ENCODE data around the gene ACOX2.

ACOX2 gene

GRCh38 chr3:58560771-58561311 is 23.9 kb upstream of the ACOX2 start:
- no peak overlapping the region for H3K4me3 ChIP-seq (ENCODE audit: low read length)
- peak; percentile 68 for TF ChIP-seq CTCF (conservative IDR thresholded peaks at IDR 0.05; ENCODE audit: low read depth, low read length)
- peak; percentile 96 for DNase-seq (ENCODE audit: low read depth)

- DNase-seq (ENCODE audit: low read depth): no peak
- H3K4me3 ChIP-seq (ENCODE audit: low read length): no peak overlapping the region
- TF ChIP-seq CTCF (conservative IDR thresholded peaks at IDR 0.05; ENCODE audit: low read depth, low read length): no peak
These were observed 22.6 kb upstream of the ACOX2 start for GRCh38 chr3:58559586-58559985.

GRCh38 chr3:58557491-58557890 is 20.5 kb upstream of the ACOX2 start:
- no peak for DNase-seq (ENCODE audit: low read depth)
- no peak overlapping the region for H3K4me3 ChIP-seq (ENCODE audit: low read length)
- no peak for TF ChIP-seq CTCF (conservative IDR thresholded peaks at IDR 0.05; ENCODE audit: low read depth, low read length)

GRCh38 chr3:58556761-58557221 is 19.8 kb upstream of the ACOX2 start:
- TF ChIP-seq CTCF (conservative IDR thresholded peaks at IDR 0.05; ENCODE audit: low read depth, low read length): no peak
- DNase-seq (ENCODE audit: low read depth): no peak
- H3K4me3 ChIP-seq (ENCODE audit: low read length): no peak overlapping the region

GRCh38 chr3:58556001-58556400 is 19.0 kb upstream of the ACOX2 start:
- DNase-seq (ENCODE audit: low read depth): no peak
- no peak overlapping the region for H3K4me3 ChIP-seq (ENCODE audit: low read length)
- TF ChIP-seq CTCF (conservative IDR thresholded peaks at IDR 0.05; ENCODE audit: low read depth, low read length): no peak

GRCh38 chr3:58555203-58555602 is 18.2 kb upstream of the ACOX2 start:
- no peak overlapping the region for H3K4me3 ChIP-seq (ENCODE audit: low read length)
- no peak for DNase-seq (ENCODE audit: low read depth)
- no peak for TF ChIP-seq CTCF (conservative IDR thresholded peaks at IDR 0.05; ENCODE audit: low read depth, low read length)

GRCh38 chr3:58553003-58553402 is 16.0 kb upstream of the ACOX2 start:
- no peak for DNase-seq (ENCODE audit: low read depth)
- TF ChIP-seq CTCF (conservative IDR thresholded peaks at IDR 0.05; ENCODE audit: low read depth, low read length): no peak
- H3K4me3 ChIP-seq (ENCODE audit: low read length): no peak overlapping the region

All from retinal pigment epithelial cell (primary cell).